NCI-H1694 (cell line): ENCODE data around the gene MIGA1.
A peak's percentile ranks its signal among the peaks of the same experiment; 100 is the strongest.

ENCODE experiments used
- DNase-seq: peaks from one replicate; lab custom pipeline; 2025; lab: John Stamatoyannopoulos, UW

The MIGA1 gene

GRCh38 chr1:77847621-77848080 is 68.2 kb downstream of the MIGA1 start:
- DNase-seq: no peak

GRCh38 chr1:77850082-77850481 is 70.6 kb downstream of the MIGA1 start:
- no peak for DNase-seq

GRCh38 chr1:77857552-77857951 is 78.1 kb downstream of the MIGA1 start:
- DNase-seq: no peak

- no peak for DNase-seq
Observed at GRCh38 chr1:77858725-77859124, 79.3 kb downstream of the MIGA1 start.

GRCh38 chr1:77859248-77859647 is 79.8 kb downstream of the MIGA1 start:
- DNase-seq: no peak

GRCh38 chr1:77866296-77866695 is 86.8 kb downstream of the MIGA1 start:
- DNase-seq: no peak

GRCh38 chr1:77872645-77873044 is 93.2 kb downstream of the MIGA1 start:
- DNase-seq: no peak

- DNase-seq: no peak
Observed at GRCh38 chr1:77873461-77873860, 94.0 kb downstream of the MIGA1 start.

GRCh38 chr1:77874804-77875445 is 95.5 kb downstream of the MIGA1 start:
- no peak for DNase-seq

GRCh38 chr1:77876884-77877283 is 97.4 kb downstream of the MIGA1 start:
- DNase-seq: no peak

GRCh38 chr1:77881061-77881460 is 101.6 kb downstream of the MIGA1 start:
- DNase-seq: no peak

GRCh38 chr1:77882411-77882810 is 103.0 kb downstream of the MIGA1 start:
- no peak for DNase-seq

GRCh38 chr1:77888081-77888780 is 108.8 kb downstream of the MIGA1 start, which contains the start of gene NEXN:
Gene NEXN (plus strand): TSS chr1:77888624. CDS start chr1:77916107, 27,483 bp downstream.
- no peak for DNase-seq

GRCh38 chr1:77888781-77889642 is 109.6 kb downstream of the MIGA1 start:
- DNase-seq: no peak

GRCh38 chr1:77889671-77890070 is 110.2 kb downstream of the MIGA1 start:
- no peak for DNase-seq

- no peak for DNase-seq
Observed at GRCh38 chr1:77891200-77891599, 111.8 kb downstream of the MIGA1 start.

- DNase-seq: no peak
Observed at GRCh38 chr1:77899647-77900320, 120.3 kb downstream of the MIGA1 start.

- peak; percentile 16 for DNase-seq
Observed at GRCh38 chr1:77900687-77901293, 121.3 kb downstream of the MIGA1 start.

- no peak for DNase-seq
Observed at GRCh38 chr1:77905603-77906002, 126.2 kb downstream of the MIGA1 start.

- DNase-seq: no peak
Observed at GRCh38 chr1:77906019-77906545, 126.6 kb downstream of the MIGA1 start.

- no peak for DNase-seq
Observed at GRCh38 chr1:77906624-77907023, 127.2 kb downstream of the MIGA1 start.
